B cell (primary cell): ENCODE data around the gene CYB5RL. TPM values are rescaled to one million over a fixed set of nuclear protein-coding genes. Genes with fewer than 3 reads are reported as not detected.

Experiments used
- ATAC-seq: fragments of 200-7000 bp; cut with Tn5 transposase; one replicate; pipeline ENCODE4 v1.10.0; 2021; ENCODE audit warnings: low read depth, mild to moderate bottlenecking, moderate number of reproducible peaks, moderate library complexity
- CTCF ChIA-PET: fragments of 350-600 bp; sonication (Branson Sonifier 250); formaldehyde crosslinking; loops from one replicate; lab custom pipeline; 2021; ENCODE audit warnings: antibody characterized with exemption, inconsistent platforms; lab: Charles Lee
- POLR2A ChIA-PET: fragments of 350-600 bp; sonication (Branson Sonifier 250); formaldehyde crosslinking; loops from one replicate; lab custom pipeline; 2021; ENCODE audit warnings: antibody characterized with exemption; lab: Charles Lee
- DNase-seq: peaks from one replicate; pipeline ENCODE4 v3.0.0; 2013
- H2AFZ ChIP-seq: 2 replicates; pipeline ENCODE4 v1.6.1; 2012; ENCODE audit warnings: mild to moderate bottlenecking, low read depth, low read length; ENCODE audit not compliant: insufficient read depth, poor library complexity, severe bottlenecking
- H3K27ac ChIP-seq, 2 donors: 1 replicate in 1 of 2; 2 replicates in 1 of 2; pipeline ENCODE4 v1.5.1; 2012 to 2013; ENCODE audit warnings: low read length in 2 of 2, mild to moderate bottlenecking in 2 of 2, moderate library complexity in 1 of 2
- H3K27me3 ChIP-seq, 4 experiments: fragments of 200-600 bp in 1 of 4; sonication (generic) in 1 of 4; replicated peaks in 1 of 4; 1 replicate in 2 of 4; 2 replicates in 2 of 4; pipeline versions ENCODE4 v1.6.1 to v1.7.0; 2013 to 2016; ENCODE audit warnings: low read length in 3 of 4, mild to moderate bottlenecking in 2 of 4, mixed read lengths in 1 of 4, moderate library complexity in 1 of 4; ENCODE audit not compliant: insufficient read depth in 4 of 4, control insufficient read depth in 3 of 4; ENCODE audit errors: control extremely low read depth in 1 of 4
- H3K36me3 ChIP-seq, 2 experiments: replicated peaks in 1 of 2; 1 replicate in 1 of 2; 2 replicates in 1 of 2; pipeline versions ENCODE4 v1.6.1 to v1.7.1; 2013; ENCODE audit warnings: low read length in 1 of 2; ENCODE audit not compliant: insufficient read depth in 2 of 2, control insufficient read depth in 1 of 2; ENCODE audit errors: control extremely low read depth in 1 of 2, extremely low read depth in 1 of 2
- H3K4me1 ChIP-seq, 2 donors: fragments of 200-600 bp in 1 of 2; sonication (generic) in 1 of 2; 1 replicate in 1 of 2; 2 replicates in 1 of 2; pipeline versions ENCODE4 v1.5.1 to v1.6.1; 2013 to 2017; ENCODE audit warnings: low read length in 2 of 2; ENCODE audit not compliant: control insufficient read depth in 2 of 2, insufficient read depth in 2 of 2
- H3K4me2 ChIP-seq: replicated peaks from 2 replicates; pipeline ENCODE3; 2012; ENCODE audit warnings: mild to moderate bottlenecking, low read depth, low read length; ENCODE audit not compliant: poor library complexity, severe bottlenecking
- H3K4me3 ChIP-seq, 5 experiments: fragments of 200-600 bp in 1 of 5; sonication (generic) in 1 of 5; 1 replicate in 3 of 5; 2 replicates in 2 of 5; pipeline versions ENCODE4 v1.5.1 to v1.7.0; 2011 to 2016; ENCODE audit warnings: low read length in 4 of 5, mild to moderate bottlenecking in 4 of 5, low read depth in 2 of 5, control low read depth in 1 of 5, moderate library complexity in 1 of 5; ENCODE audit not compliant: insufficient read depth in 1 of 5; ENCODE audit errors: control extremely low read depth in 1 of 5, extremely low read depth in 1 of 5
- H3K79me2 ChIP-seq: fragments of 200-600 bp; sonication (generic); one replicate; pipeline ENCODE4 v1.6.0; 2016; ENCODE audit warnings: low read length; ENCODE audit not compliant: control insufficient read depth, insufficient read depth
- H3K9ac ChIP-seq: fragments of 200-600 bp; sonication (generic); 2 replicates; pipeline ENCODE4 v1.6.1; 2017; ENCODE audit warnings: mild to moderate bottlenecking, low read length, moderate library complexity
- H3K9me3 ChIP-seq, 3 donors: one replicate each; pipeline versions ENCODE4 v1.6.1 to v1.7.1; 2013; ENCODE audit warnings: low read length in 2 of 3; ENCODE audit not compliant: control insufficient read depth in 2 of 3, insufficient read depth in 1 of 3; ENCODE audit errors: control extremely low read depth in 1 of 3
- H4K20me1 ChIP-seq: 2 replicates; pipeline ENCODE4 v1.6.0; 2012; ENCODE audit warnings: mild to moderate bottlenecking, low read length; ENCODE audit not compliant: insufficient read depth, control insufficient read depth, poor library complexity, severe bottlenecking
- H3K27ac Mint-ChIP-seq: one replicate; pipeline ENCODE4 v1.8.0; 2021; ENCODE audit warnings: mixed read lengths
- H3K27me3 Mint-ChIP-seq: one replicate; pipeline ENCODE4 v1.8.0; 2021; ENCODE audit warnings: mixed read lengths
- H3K4me1 Mint-ChIP-seq: one replicate; pipeline ENCODE4 v1.8.0; 2021; ENCODE audit warnings: mixed read lengths
- H3K4me3 Mint-ChIP-seq: one replicate; pipeline ENCODE4 v1.8.0; 2021; ENCODE audit warnings: mixed read lengths
- H3K9me3 Mint-ChIP-seq: one replicate; pipeline ENCODE4 v1.8.0; 2022; ENCODE audit warnings: mixed read lengths; ENCODE audit not compliant: insufficient read depth
- CTCF ChIP-seq: fragments of 200-600 bp; IDR thresholded peaks from one replicate; pipeline ENCODE4 v1.8.0; 2022; ENCODE audit warnings: antibody characterized with exemption, mild to moderate bottlenecking
- EZH2 ChIP-seq: IDR thresholded peaks from 2 replicates; pipeline ENCODE4 v1.6.1; 2012; ENCODE audit warnings: borderline replicate concordance, low read depth, mild to moderate bottlenecking, moderate library complexity, low read length; ENCODE audit not compliant: insufficient read depth, poor library complexity, severe bottlenecking
- WGBS: methylation state at CpG from one replicate; pipeline ENCODE4 v1.1.5; 2013; ENCODE audit warnings: missing lambda C conversion rate; ENCODE audit not compliant: insufficient coverage; 5-methylcytosine and 5-hydroxymethylcytosine counted together
- intact Hi-C: fragments of 100-400 bp; cut with micrococcal nuclease; formaldehyde crosslinking; loops from one replicate; pipeline ENCODE4 v1.10.0; 2022
- polyA plus RNA-seq: library from polyadenylated mRNA; depleted of rRNA; stranded (reverse); fragments of >200 nt; gene quantifications from 2 replicates; pipeline ENCODE4 v1.2.3, GENCODE V29; 2012
- total RNA-seq, 2 donors: library from RNA; stranded (reverse); fragments of 120-200 nt in 1 of 2; gene quantifications; 1 replicate in 1 of 2; 2 replicates in 1 of 2; pipeline versions ENCODE4 v1.2.3 to v1.2.4, GENCODE V29; 2013 to 2022

CYB5RL gene
- total and polyA plus RNA-seq, 2 donors (not counting 1 experiment from before 2014, with no cell fraction given), result 7.9 to 12.4 TPM

- Histone ChIP-seq H3K27me3 (no peaks in the 10 kb centered on the region), H3K36me3 (no peaks in the 10 kb centered on the region), H3K4me1 (no peaks in the 10 kb centered on the region), H3K4me3 (no peak overlapping the region), H2AFZ (no peak overlapping the region), H3K9me3 (no peaks in the 10 kb centered on the region), H4K20me1 (no peaks in the 10 kb centered on the region), H3K9ac (no peak overlapping the region), H3K4me2 (no peak overlapping the region), H3K27ac (no peak overlapping the region), H3K79me2 (no peaks in the 10 kb centered on the region)
- TF ChIP-seq CTCF (no peak), EZH2 (no peak)
- Mint-ChIP-seq H3K27ac (no peak overlapping the region), H3K9me3 (no peaks in the 10 kb centered on the region), H3K27me3 (no peaks in the 10 kb centered on the region), H3K4me1 (no peaks in the 10 kb centered on the region), H3K4me3 (no peak overlapping the region)
- POLR2A ChIA-PET, result no interaction called here
- intact Hi-C loops, result no loop called here
- 94% methylated on average over 2 of the region's 3 CpGs for WGBS
- CTCF ChIA-PET, result no interaction called here
- ATAC-seq, result no peak
- DNase-seq, result no peak
These were observed 41.8 kb downstream of the CYB5RL start for GRCh38 chr1:54158071-54158470.

- Histone ChIP-seq H4K20me1 (no peaks in the 10 kb centered on the region), H2AFZ (no peak overlapping the region), H3K27ac (no peak overlapping the region), H3K9ac (no peak overlapping the region), H3K4me3 (no peak overlapping the region), H3K9me3 (no peaks in the 10 kb centered on the region), H3K36me3 (no peaks in the 10 kb centered on the region), H3K4me1 (no peaks in the 10 kb centered on the region), H3K79me2 (no peaks in the 10 kb centered on the region), H3K4me2 (no peak overlapping the region), H3K27me3 (no peaks in the 10 kb centered on the region)
- intact Hi-C loops, result no loop called here
- ChIA-PET CTCF (no interaction called here), POLR2A (no interaction called here)
- no peak for DNase-seq
- ATAC-seq, result no peak
- no peaks in the 10 kb centered on the region for H3K27me3 Mint-ChIP-seq
- no peak overlapping the region for H3K4me3 Mint-ChIP-seq
- TF ChIP-seq CTCF (no peak), EZH2 (no peak)
- H3K27ac Mint-ChIP-seq, result no peak overlapping the region
- WGBS, result 87% methylated on average over 3 of the region's 6 CpGs
- no peaks in the 10 kb centered on the region for H3K4me1 Mint-ChIP-seq
- H3K9me3 Mint-ChIP-seq, result no peaks in the 10 kb centered on the region
These were observed 42.4 kb downstream of the CYB5RL start for GRCh38 chr1:54157401-54157800.
